ENCODE results near the gene IL17RB. TPM values are rescaled to one million over a fixed set of nuclear protein-coding genes. Genes with fewer than 3 reads are reported as not detected.

IL17RB gene, protein sequence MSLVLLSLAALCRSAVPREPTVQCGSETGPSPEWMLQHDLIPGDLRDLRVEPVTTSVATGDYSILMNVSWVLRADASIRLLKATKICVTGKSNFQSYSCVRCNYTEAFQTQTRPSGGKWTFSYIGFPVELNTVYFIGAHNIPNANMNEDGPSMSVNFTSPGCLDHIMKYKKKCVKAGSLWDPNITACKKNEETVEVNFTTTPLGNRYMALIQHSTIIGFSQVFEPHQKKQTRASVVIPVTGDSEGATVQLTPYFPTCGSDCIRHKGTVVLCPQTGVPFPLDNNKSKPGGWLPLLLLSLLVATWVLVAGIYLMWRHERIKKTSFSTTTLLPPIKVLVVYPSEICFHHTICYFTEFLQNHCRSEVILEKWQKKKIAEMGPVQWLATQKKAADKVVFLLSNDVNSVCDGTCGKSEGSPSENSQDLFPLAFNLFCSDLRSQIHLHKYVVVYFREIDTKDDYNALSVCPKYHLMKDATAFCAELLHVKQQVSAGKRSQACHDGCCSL
- 1.7 and 2.5 TPM in 2 replicates for total RNA-seq

GRCh38 chr3:53846134-53846850 lies at the start of gene IL17RB, which contains the start of gene CHDH:
Gene IL17RB (plus strand): TSS chr3:53846568. CDS start chr3:53846589, 21 bp downstream.
Gene CHDH (minus strand): TSS chr3:53846419. CDS start chr3:53824008, 22,411 bp downstream.
- TF ChIP-seq, protein P1, sequence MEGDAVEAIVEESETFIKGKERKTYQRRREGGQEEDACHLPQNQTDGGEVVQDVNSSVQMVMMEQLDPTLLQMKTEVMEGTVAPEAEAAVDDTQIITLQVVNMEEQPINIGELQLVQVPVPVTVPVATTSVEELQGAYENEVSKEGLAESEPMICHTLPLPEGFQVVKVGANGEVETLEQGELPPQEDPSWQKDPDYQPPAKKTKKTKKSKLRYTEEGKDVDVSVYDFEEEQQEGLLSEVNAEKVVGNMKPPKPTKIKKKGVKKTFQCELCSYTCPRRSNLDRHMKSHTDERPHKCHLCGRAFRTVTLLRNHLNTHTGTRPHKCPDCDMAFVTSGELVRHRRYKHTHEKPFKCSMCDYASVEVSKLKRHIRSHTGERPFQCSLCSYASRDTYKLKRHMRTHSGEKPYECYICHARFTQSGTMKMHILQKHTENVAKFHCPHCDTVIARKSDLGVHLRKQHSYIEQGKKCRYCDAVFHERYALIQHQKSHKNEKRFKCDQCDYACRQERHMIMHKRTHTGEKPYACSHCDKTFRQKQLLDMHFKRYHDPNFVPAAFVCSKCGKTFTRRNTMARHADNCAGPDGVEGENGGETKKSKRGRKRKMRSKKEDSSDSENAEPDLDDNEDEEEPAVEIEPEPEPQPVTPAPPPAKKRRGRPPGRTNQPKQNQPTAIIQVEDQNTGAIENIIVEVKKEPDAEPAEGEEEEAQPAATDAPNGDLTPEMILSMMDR (conservative IDR thresholded peaks at IDR 0.05; ENCODE audit: low read depth, low read length): no peak

DNA sequence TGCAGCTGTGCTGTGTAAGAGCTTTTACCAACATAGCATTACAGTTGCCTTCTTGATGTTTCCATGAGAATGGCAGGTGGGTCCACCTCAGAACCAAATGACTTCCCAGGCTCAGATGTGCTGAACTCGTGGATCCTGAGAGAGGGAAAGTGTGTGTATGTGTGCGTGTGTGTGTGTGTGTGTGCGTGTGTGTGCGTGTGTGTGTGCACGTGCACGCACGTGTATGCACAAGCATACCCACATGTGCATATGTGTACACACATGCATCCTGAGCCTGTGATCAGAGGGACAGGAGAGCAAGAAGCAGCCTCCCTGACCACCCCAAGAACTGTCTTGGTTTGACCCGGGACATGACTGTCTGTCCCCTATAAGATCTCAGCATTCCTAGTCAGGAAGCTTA lies 48.2 kb upstream of the IL17RB start:
- DNase-seq (ENCODE audit: low read depth): no peak
- no peak overlapping the region for H3K4me3 ChIP-seq (ENCODE audit: low read depth, low read length)

More at GRCh38 chr3:53846134-53846850, at the start of gene IL17RB, which contains the start of gene CHDH:
- no peak for DNase-seq (ENCODE audit: low read depth)
- peak within 1 kb of the TSS; percentile 68 for H3K4me3 ChIP-seq (ENCODE audit: low read depth, low read length)

DNA sequence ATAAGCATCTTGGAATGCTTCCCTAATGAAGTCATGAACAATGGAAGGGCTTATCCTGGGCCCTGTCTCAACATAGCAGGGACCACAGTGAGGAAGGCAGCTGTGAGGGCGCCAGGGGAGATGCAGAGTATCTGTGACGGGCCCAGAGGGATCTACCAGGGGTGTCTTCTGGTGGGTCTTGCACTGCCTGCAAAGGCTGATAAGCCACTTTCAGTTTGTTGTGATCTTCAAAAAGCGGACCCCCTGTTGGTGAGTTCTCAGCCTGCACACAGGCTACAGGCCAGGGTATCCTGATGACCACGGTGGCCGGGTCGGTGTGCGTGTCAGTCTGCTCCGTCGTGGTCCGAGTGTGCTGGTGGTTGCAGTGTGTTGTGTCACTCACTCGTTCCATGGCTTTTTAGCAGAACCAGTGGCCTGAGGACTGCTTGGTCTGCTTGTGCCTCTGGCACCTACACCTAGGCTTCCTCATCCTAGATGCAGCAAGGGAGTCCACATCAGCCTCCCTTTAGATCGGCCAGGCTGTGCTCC lies 47.0 kb upstream of the IL17RB start:
- no peak for DNase-seq (ENCODE audit: low read depth)
- TF ChIP-seq, protein P1 (conservative IDR thresholded peaks at IDR 0.05; ENCODE audit: low read depth, low read length): no peak
- H3K4me3 ChIP-seq (ENCODE audit: low read depth, low read length): no peak overlapping the region

More for the DNA sequence above, 48.2 kb upstream of the IL17RB start:
- TF ChIP-seq, protein P1 (conservative IDR thresholded peaks at IDR 0.05; ENCODE audit: low read depth, low read length): no peak

- H3K4me3 ChIP-seq (ENCODE audit: low read depth, low read length): no peak overlapping the region
- TF ChIP-seq, protein P1 (conservative IDR thresholded peaks at IDR 0.05; ENCODE audit: low read depth, low read length): no peak
- no peak for DNase-seq (ENCODE audit: low read depth)
Measured at GRCh38 chr3:53800041-53800906, 46.1 kb upstream of the IL17RB start.

DNA sequence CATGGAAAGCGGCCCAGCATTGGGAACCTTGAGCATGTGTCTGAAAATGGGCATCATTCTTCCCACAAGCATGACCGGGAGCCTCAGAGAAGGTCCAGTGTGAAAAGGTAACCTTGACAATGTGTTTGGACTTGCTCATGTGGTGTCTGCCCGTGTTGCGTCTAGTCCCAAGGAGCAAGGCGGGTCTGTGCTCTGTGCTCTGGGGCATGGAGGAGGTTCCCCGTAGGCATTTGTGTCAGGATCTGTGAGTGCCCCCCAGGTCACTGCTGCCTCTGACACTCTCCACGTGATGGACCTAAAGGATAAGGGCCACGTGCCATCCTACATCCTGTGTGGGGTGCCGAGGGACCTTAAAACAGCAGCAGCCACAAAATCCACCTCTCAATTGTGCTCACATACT lies 45.0 kb upstream of the IL17RB start:
- DNase-seq (ENCODE audit: low read depth): no peak
- TF ChIP-seq, protein P1 (conservative IDR thresholded peaks at IDR 0.05; ENCODE audit: low read depth, low read length): no peak
- H3K4me3 ChIP-seq (ENCODE audit: low read depth, low read length): no peak overlapping the region

DNA sequence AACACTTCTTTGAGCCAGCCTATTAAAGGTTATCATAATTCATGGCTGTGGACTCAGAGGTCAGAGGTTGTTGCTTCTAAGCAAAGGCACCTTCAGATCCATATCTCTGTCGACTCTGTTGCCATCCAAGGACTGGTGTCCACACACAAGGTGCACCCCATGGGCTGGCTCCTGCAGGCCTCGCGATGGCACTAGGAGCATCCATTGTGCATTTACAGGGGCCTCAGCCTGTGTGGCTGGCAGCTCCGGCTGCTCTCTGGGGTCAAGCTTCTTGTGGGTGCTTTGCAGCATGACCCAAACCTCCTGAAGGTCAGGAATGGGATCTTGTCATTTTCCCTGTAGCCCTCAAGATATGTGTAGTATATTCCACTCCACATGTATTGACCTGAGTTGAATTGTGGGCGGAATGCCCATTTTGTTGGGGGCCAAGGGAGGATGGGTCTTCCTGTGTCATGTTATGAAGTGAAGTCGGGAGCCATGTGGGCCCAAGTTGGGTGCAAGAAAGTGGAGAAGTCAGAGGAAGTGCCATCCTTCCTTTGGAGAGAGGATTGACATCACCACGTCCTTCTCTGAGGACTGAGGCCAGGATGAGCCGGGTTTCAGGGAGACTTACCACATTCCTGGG lies 44.0 kb upstream of the IL17RB start:
- TF ChIP-seq, protein P1 (conservative IDR thresholded peaks at IDR 0.05; ENCODE audit: low read depth, low read length): no peak
- H3K4me3 ChIP-seq (ENCODE audit: low read depth, low read length): no peak overlapping the region
- no peak for DNase-seq (ENCODE audit: low read depth)
